NCI-H1092 (cell line): ENCODE results near the gene KLRK1.
"Not testable (repeated sequence)": the region's sequence is repeated elsewhere in the genome, so short reads cannot be mapped to it uniquely, and the experiment has no call there.

Source experiments
- DNase-seq: peaks from one replicate; lab custom pipeline; 2025; lab: John Stamatoyannopoulos, UW

KLRK1 gene

GRCh38 chr12:10362828-10363657 is 26.8 kb downstream of the KLRK1 start:
- no peak for DNase-seq

- DNase-seq, result no peak
These were observed 27.5 kb downstream of the KLRK1 start for GRCh38 chr12:10362325-10362724.

DNA sequence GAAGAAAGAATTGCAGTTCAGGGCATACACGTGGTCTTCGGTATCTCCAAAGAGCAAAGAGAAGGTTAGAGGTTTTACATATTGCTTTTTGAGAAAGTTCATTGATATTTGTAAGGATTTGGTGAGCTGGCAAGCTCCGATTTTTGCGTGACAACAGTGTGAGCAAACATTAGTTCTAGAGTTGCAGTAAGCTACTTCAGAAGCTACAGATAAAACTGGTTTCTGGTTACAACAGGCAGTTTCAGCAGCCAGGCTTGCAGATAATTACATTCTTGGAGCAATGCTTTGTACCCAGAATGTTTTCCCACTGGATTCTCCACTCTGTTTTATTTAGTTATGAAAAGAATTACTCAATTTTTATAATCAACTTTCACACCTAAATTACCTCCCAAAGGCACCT is 28.2 kb downstream of the KLRK1 start:
- DNase-seq, result no peak

- DNase-seq, result no peak
These were observed 28.8 kb downstream of the KLRK1 start for GRCh38 chr12:10361084-10361483.

DNA sequence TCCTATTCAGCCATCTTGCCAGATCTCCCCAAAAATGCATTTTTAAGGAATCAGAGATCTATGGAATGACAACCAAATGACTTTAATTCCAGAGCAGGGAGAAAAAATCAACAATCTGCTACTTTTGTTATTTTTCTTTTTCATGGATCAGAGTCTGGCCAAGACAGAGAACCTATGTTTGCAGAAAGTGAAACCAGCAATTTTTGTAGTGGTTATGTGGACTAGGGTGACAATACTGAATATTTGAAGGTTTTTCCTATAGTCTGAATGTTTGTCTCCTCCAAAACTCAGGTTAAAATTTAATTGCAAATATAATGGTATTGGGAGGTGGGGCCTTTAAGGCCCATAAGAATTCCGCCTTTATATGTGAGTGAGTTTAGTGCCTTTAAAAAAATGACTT is 30.9 kb downstream of the KLRK1 start:
- DNase-seq, result no peak

GRCh38 chr12:10358131-10358530 is 31.7 kb downstream of the KLRK1 start:
- peak; percentile 25 for DNase-seq

- DNase-seq, result no peak
These were observed 35.3 kb downstream of the KLRK1 start for GRCh38 chr12:10354502-10354901.

DNA sequence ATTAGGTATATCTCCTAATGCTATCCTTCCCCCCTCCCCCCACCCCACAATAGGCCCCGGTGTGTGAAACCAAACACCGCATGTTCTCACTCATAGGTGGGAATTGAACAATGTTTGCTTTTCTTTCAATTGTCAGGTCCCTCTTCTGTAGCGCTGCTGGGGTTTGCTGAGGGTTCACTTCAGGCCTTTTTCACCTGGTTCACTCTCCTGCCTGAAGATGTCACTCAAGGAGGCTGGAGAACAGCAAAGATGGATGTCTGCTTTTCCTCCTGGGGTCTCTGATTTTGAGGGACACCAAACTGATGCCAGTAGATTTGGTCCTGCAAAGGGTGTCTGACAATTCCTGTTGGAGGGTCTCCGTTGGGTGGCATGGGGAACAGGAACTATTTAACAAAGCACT is 35.8 kb downstream of the KLRK1 start:
- no peak for DNase-seq

DNA sequence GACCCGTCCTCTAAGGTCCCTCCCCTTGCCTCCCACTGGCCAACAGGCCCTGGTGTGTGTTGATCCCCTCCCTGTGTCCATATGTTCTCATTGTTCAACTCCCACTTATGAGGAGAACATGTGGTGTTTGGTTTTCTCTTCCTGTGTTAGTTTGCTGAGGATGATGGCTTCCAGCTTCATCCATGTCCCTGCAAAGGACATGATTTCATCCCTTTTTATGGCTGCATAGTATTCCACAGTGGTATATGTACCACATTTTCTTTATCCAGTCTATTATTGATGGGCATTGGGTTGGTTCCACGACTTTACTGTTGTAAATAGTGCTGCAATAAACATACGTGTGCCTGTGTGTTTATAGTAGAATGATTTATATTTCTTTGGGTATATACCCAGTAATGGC is 38.4 kb downstream of the KLRK1 start:
- DNase-seq, result not testable (repeated sequence)

GRCh38 chr12:10341892-10342509 is 47.8 kb downstream of the KLRK1 start:
- DNase-seq, result no peak

GRCh38 chr12:10340946-10341345 is 48.9 kb downstream of the KLRK1 start:
- DNase-seq, result not testable (repeated sequence)

- no peak for DNase-seq
These were observed 50.6 kb downstream of the KLRK1 start for GRCh38 chr12:10339053-10339840.

GRCh38 chr12:10338470-10338869 is 51.4 kb downstream of the KLRK1 start:
- not testable (repeated sequence) for DNase-seq

GRCh38 chr12:10336196-10336595 is 53.6 kb downstream of the KLRK1 start:
- not testable (repeated sequence) for DNase-seq

DNA sequence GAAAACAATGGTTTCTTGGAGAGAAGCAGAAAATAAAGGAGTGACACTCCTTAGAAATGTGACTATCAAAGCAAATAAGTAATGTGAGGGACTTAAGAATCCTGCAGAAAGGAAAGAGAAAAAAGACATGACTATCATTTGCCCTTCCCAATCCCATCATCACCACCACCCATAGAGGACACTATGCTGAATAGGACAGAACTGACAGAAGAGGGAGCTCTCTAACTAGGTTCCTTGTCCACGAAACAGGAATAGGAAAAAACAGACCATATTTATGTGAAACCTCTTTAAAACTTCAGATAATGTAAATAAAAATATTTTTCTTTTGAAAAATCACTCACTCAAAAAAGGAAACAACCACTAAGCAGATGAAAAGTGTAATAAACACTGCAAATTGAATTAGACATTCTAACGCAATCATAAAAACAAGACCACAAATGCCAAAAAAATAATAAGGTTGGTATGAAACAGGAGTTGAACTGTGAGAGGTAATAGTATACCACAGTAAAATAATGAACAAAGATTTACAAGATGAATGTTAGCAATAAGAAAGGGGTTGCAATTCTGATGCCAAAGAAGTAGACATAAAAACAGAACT is 58.1 kb downstream of the KLRK1 start:
- peak; percentile 0 for DNase-seq

GRCh38 chr12:10328691-10329090 is 61.1 kb downstream of the KLRK1 start:
- DNase-seq, result not testable (repeated sequence)
